DOHH2 (cell line): Measurements from ENCODE around the gene RHO.

Source experiments
- EZH2phosphoT487 ChIP-seq: fragments of 200-600 bp; sonication (generic); IDR thresholded peaks from 2 replicates; pipeline ENCODE4 v1.6.1; 2017; ENCODE audit warnings: borderline replicate concordance, mild to moderate bottlenecking, antibody characterized with exemption, low read length, moderate library complexity, mixed read lengths
- TF ChIP-seq, protein P1 (sequence below): fragments of 200-600 bp; sonication (generic); IDR thresholded peaks from one replicate; pipeline ENCODE4 v1.5.1; 2014; ENCODE audit warnings: antibody characterized with exemption, mild to moderate bottlenecking, low read depth, low read length; ENCODE audit not compliant: poor library complexity, severe bottlenecking

DNA sequence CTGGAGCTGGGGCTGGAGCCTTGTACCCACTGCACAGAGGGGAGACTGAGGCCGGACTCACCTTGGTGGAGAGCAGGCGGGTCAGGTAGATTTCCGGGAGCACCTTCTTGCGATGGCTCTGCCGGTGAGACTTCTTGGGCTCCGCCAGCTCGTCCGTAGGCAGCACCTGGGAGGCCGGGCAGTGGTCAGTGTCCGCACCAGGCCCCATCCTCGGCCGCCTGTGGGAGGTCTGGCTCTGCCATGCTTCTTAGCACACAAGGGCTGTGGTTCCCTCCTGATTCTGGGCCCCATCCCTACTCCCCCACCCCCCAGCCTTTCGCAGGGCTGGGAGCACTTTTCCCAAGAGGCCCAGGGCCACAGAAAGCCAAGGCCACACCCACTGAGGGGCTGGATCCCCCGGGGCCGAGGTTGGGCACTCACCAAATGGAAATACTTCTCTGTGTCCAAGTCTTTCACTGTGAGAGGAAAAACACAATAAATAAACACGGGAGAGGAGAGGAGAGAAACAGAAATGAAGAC, 31.9 kb downstream of the RHO start:
- TF ChIP-seq, protein P1, sequence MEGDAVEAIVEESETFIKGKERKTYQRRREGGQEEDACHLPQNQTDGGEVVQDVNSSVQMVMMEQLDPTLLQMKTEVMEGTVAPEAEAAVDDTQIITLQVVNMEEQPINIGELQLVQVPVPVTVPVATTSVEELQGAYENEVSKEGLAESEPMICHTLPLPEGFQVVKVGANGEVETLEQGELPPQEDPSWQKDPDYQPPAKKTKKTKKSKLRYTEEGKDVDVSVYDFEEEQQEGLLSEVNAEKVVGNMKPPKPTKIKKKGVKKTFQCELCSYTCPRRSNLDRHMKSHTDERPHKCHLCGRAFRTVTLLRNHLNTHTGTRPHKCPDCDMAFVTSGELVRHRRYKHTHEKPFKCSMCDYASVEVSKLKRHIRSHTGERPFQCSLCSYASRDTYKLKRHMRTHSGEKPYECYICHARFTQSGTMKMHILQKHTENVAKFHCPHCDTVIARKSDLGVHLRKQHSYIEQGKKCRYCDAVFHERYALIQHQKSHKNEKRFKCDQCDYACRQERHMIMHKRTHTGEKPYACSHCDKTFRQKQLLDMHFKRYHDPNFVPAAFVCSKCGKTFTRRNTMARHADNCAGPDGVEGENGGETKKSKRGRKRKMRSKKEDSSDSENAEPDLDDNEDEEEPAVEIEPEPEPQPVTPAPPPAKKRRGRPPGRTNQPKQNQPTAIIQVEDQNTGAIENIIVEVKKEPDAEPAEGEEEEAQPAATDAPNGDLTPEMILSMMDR = no peak
- no peak for TF ChIP-seq EZH2phosphoT487
